DMS53 (cell line): Measurements from ENCODE around the gene MAML3.
"Not testable (repeated sequence)": the region's sequence is repeated elsewhere in the genome, so short reads cannot be mapped to it uniquely, and the experiment has no call there.

Experiments used
- DNase-seq: peaks from one replicate; lab custom pipeline; 2025; lab: John Stamatoyannopoulos, UW

Gene MAML3

DNA sequence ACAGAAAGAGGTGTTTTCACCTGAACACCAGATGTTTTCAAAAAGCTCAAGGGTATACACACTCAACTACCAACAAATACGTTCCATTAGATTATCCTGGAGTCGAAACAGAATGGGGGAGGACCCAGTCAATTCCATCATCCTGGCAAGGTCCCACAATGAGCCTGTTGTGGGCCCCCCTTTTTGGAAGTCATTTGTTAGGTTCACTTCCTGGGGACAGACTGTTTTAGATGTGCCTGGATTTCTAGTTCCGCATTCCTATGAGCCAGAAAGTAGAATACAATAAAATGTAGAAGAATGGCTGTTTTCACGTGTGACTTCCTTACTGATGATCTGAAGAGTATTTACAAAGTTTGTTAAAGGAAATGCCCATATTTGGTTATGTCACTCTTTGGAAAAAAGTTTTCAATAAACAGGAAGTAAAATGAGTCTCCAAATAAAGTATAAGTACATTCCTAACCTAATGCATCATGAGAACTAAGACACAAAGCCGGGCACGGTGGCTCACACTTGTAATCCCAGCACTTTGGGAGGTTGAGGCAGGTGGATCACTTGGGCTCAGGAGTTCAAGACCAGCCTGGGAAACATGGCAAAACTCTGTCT is 192.5 kb downstream of the MAML3 start:
- no peak for DNase-seq

DNA sequence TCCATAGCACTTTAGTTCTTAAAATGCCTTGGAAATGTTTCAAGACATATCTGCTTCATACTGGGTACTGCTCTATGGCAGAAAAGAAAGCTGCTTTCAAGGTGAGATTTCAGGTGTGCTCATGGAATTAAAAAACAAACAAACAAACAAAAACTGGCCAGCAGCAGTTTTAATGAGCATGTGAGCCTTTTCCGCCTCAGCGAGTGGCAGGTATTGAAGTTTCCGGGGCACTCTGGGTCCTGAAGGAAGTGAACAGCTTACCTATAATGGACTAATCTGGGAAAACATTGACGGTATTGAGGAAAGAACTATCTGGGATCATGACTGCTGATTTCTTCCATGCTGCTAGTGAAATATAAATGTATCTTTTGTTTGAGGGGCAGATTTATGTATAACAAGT is 194.6 kb downstream of the MAML3 start:
- DNase-seq: no peak

DNA sequence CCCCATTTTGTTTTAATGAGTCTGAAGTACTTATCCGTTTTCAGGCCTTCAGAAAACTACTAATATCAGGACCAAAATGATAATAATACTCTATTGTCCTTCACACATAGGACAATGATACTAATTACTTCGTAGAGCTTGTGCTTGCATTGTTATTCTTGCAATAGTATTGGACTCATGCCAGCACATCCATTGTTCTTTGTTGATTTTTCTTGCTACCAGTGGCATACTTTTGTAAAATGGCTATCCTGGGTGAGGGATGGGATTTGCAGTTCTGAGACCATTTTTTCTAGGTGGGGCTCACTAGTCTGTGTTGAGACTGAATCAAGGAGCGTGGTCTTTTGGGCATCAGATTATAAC is 195.3 kb downstream of the MAML3 start:
- peak; percentile 2 for DNase-seq

DNA sequence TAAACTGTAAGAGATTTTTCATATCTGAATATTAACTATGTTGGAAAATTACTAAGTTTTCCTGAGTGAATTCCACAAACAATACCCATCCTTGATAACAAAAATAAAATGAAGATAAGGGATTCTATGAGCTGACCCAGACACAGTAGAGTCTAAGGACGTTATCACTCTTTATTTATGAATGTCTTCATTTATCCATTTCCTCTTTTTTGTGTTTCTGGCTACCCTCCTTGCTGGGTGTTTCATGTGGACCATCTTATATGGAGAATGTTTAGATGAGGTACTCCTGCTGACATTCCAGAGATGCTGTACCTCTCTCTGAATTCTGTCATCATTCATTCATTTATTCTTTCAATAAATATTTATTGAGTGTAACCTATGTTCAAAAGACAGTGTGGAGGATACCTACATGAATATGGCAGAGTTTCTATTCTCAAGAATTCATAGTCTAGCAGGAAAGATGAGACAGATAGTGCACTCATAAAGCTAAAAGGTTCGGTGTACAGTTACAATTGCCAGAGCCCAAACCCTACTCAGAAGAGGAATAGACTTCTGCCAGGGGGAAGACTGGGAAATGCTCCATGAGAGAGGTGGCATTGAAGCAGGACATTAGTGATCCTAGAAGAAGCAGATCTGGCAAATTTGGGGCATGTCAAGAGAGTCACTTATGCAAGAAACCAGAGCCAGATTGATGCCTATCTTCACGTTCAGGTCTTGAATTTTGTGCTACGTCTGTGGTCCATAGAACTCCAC is 195.8 kb downstream of the MAML3 start:
- DNase-seq: no peak

DNA sequence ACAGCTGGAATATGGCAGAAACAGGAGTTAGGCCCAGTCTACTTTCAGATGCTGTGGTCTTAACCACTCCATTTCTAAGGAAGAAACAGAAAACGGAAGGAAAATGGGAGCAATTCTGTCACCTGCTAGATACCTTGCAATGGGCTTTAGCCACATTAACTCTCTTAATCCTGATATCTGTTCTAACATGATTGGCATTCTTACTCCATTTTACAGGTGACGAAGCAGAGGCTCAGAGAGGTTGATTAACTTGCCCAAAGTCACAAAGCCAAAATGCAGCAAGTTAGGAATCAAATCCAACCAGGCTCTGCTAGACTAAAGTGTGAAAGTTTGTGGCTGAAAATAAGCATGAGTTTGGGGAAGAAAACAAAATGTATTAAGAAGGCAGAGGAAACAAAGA is 196.9 kb downstream of the MAML3 start:
- DNase-seq: no peak

DNA sequence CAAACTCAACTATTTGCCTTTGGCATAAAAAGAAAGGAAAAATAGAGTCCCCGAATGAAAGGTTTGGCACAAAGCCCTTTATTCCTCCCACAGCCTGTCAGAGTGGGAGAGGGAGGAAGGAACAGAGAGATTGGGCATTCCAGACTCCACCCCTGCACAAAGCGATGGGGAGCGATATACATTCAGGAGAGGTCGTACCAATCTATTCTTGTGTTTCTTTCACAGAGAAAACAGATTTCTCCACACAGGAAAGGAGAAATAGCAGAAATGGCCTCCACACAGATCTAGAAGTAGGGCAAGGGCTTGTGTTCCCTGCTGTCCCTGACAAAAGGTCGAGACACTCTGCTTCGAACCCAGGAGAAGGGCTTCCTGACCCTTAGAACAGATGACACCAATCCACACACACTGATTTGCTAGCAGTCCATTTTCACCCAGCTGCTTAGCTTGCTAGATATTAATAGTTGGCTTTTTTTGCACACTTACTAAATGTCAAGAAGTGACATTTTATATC is 197.4 kb downstream of the MAML3 start:
- DNase-seq: no peak

DNA sequence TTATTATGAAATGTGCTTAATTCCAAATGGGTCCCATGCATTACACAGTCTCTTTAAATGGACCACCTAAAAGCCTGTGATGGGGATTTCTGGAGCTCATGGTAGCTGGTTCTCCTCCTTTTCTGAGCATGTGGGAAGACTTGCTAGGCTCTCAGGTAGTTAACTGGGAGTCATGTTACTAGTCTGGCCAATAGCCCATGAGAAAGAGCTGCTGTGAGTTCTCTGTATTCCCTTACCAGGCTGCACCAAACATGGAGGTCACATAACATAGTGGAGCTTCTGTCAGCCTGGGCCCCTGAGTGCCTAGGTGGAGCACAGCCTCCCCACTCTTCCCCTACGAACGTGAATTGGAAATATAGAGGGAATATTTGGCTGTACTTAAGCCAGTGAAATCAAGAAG is 198.4 kb downstream of the MAML3 start:
- no peak for DNase-seq

DNA sequence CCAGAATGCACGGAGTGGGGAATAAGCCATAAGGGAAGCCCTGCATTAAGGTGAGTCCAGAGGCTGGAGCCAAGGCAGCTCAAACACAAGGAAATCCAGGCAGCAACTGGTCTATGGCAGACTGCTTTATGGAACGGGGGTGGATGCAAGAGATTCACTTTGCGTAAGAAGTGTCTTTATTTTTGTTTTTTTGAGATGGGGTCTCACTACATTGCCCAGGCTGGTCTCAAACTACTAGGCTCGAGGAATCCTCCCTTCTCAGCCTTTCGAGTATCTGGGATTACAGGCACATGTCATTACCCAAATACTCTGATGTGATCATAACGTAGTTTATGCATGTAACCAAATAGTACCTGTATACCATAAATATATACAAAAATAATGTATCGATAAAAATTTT is 199.5 kb downstream of the MAML3 start:
- no peak for DNase-seq

DNA sequence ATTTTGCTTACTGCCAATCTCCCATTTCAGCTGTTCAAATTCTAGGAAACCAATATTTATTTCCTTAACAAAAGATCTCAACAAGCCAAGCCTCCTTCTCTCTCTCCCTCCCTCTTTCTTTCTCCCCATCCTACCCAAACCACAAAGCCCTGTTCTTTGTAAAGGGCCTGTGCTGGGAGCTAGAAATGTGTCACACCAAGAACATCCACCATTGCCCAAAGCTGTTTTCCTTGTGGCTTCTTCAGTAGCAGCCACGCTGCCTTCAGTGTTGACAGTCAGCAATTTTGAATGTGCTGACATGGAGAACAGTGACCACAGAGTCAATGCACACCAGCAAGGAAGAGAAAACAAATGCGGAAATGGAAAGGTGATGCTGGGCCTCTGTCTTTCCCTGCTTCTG is 203.0 kb downstream of the MAML3 start:
- no peak for DNase-seq

DNA sequence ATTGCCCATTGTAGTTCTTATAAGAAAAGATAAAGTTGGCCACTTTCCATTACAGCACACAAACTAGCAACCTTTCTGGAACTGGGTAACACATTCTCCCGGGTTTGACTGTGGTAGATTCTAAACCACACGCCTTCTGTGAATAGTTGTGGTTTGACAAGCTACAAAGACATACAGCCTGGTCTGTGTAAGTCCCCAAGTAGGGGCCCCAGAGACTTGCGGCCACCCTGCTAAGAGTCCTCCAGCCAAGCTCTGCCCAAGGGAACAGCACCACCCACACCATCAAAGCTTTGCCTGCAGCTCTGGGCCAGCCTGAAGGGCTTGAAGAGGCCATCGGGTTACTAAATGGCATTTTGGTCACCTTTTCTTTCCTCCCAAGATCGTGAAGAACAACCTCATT is 203.4 kb downstream of the MAML3 start:
- DNase-seq: no peak

DNA sequence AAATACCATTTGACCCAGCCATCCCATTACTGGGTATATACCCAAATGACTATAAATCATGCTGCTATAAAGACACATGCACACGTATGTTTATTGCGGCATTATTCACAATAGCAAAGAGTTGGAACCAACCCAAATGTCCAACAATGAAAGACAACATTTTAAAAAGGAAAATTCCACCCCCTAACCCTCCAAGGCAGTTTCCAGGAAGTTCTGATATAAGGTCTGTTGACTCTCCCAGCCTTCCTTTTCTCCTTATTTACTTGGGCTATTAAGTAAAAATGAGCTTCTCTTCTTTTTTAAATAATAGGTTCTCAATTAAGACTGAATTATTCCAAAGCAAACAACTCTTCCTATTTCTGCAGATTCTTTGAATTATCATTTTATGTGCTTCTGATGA is 209.1 kb downstream of the MAML3 start:
- DNase-seq: not testable (repeated sequence)

DNA sequence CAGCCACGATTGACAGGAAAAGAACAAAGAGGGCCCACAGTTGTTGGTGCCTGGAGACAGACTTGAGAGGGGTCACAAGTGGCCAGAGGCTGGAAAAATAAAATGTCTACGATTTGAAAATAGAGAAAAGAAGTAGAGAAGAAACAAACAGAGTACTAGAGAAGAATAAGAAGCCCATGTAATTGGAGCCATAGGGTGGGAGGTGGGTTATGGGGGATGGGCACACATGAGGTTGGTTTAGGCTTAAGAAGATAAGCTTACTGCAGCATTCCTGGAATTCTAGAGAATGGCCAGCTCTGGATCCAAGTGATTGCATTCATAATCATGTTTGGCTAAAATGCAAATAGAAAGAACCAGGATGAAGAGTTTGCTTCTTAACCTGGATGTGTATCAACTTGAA is 210.7 kb downstream of the MAML3 start:
- no peak for DNase-seq

DNA sequence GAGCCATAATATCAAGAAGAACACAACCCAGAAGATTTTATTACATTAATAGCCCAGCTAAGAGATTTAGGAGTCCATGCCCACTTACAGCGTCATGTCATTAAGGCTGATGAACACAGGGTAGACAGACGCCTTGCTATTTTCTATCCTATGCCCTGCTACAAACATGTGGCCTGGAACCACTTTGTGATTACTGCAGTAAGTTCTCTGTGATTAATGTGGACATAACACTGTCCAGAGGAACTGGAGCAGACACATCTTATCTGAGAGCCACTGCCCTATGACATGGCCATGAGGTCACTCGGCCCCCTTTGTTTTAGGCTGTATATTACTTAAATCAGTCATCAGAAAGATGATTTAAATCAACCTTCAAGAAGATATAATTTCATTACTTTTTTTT is 211.7 kb downstream of the MAML3 start:
- DNase-seq: no peak

DNA sequence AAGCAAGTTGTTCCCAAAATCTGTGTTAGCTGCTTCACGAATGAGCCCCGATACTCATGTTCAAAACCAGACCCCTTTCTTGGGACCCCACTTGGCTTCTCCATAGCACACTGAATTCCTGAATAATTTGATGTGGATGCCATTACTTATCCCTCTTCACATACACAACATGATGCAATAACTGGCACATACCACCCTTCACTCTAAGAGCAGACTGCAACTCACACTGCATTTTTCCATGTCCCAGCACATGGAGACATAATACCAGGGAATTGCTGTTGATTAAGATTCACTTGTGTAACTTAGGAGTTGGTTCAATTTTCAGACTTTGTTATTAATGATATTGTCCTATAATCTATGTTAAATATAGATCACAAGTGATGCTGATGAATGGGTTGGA is 213.4 kb downstream of the MAML3 start:
- no peak for DNase-seq

DNA sequence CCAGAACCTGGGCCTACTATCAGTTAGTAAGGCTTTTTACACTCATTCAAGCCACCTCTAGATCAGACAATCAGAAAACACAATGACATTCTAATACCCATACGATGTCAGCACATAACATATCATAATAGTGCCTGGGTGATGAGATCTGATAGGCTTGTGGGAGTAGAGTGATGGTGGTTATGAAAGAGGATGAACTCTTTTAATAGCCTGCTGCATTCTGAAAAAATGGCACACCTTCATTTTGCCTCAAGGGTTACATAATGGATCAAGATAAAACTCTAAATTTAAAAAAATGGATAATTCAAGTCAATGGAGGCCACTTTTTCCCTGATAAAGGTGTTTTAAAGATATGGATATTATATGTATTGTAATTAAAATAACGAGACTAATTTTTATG is 215.6 kb downstream of the MAML3 start:
- DNase-seq: no peak

DNA sequence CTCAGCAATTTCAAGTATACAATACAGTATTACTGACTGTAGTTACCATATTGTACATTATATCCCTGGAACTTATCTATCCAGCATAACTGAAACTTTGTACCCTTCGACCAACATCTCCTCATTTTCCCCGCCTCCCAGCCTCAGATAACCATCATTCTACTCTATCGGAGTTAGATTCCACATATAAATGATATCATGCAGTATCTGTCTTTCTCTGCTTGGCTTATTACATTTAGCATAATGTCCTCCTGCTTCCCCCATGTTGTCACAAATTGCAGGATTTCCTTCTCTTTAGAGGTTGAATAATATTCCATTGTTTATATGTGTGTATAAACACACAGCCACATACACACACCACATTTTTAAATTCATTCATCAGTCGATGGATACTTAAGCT is 218.1 kb downstream of the MAML3 start:
- no peak for DNase-seq

DNA sequence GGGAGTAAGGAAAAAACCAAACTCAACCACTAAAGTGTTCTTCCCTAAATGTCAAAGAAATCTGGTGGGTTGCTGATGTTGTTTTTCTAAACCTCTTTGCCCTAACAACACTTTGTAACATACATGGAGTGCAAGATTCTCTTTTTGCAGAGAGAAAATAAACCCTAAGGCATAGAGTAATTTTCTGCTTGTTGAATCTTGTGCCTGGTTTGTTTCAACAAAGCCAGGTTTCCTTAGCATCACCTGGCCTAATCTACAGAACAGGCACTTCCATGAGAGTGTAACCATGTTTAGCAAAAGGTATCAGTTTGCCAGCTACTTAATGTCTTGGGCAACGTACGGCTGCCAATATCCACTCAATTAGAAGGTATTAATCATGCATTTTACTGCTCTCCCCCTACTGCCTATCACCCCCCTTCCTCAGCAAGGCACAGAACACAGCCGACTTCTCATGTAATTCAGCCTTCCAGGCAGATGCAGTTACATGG is 219.2 kb downstream of the MAML3 start:
- DNase-seq: no peak

DNA sequence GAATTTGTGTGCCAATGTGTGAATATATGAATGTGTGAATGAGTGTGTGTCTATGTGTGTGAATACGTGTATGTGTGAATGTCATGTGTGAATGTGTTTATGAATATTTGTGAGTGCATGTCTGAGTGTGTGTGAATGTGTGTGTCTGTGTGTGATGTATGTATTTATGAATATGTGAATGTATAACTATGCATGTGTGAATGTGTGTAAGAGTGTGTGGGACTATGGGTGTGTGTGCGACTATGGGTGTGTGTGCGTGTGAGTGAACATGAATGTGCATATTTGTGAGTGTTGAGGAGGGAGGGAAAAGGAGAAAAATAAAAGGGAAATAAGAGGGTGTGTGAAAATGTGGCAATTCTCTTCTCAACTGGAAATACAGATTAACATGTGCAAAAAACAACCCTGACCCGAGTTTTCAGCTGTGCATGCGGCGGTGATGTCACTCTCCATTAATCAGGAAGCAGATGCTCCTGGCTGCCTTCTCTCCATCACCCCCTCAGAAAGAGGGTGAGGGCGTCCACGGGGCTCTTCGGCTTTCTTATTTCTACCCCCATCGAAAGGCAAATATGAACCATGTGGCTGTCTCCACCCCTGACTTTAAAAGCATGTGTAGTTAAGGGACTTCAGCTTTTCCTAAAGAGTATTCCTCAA is 219.8 kb downstream of the MAML3 start:
- DNase-seq: peak; percentile 30

DNA sequence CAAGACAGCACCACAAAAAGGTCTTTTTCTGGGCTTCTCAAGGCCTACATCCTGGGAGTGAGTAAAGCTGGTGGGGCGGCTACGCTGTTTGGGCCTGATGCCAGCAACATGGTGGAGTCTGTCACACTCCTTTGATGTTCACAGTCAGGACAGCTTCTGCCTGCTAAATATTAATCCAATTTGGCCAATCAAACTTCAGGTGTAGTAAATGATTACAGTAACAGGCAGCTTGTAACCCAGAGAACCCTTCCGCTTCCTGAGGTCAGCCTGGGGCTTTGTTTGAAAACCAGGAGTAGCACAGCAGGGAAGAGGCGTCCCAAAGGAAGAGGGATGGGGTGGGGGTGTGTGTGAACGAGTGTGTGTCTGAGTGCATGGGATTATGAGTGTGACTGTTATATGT is 220.4 kb downstream of the MAML3 start:
- peak; percentile 30 for DNase-seq

DNA sequence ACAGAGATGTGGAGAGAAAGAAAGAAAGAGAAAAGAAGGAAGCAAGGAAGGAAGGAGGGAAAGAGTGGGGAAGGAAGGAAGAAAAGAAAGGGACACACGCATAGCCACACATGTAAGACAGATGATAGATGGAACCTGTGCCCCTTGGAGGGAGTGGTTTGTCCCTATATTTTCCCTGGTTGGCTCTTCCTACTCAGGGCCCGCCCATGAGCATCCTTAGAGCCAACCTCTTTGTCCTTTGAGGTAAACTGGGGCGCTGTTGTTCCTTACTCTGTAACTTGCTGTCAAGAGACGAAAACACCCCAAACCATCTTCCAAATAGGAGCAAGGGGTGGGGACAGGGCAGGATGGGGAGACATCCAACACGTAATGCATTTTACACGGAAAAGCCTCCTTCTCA is 220.9 kb downstream of the MAML3 start:
- no peak for DNase-seq

DNA sequence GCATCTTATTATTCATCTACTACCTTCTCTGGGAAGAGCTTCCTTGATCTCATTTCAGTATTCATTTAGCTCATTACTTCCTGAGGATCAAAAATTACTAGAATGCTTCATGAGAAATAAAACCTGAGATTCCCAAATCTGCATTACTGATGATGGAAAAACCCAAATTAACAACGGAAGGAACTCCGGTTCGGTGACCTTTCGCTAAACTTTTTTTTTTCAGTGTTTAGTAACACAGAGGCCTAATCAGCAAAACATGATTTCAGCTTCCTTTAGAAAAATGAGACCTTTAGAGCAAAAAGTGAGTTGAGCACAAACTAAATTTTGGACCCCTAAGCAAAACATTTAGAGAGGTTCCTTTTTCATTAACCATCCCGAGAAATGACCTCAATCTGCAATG is 229.2 kb downstream of the MAML3 start:
- DNase-seq: no peak

DNA sequence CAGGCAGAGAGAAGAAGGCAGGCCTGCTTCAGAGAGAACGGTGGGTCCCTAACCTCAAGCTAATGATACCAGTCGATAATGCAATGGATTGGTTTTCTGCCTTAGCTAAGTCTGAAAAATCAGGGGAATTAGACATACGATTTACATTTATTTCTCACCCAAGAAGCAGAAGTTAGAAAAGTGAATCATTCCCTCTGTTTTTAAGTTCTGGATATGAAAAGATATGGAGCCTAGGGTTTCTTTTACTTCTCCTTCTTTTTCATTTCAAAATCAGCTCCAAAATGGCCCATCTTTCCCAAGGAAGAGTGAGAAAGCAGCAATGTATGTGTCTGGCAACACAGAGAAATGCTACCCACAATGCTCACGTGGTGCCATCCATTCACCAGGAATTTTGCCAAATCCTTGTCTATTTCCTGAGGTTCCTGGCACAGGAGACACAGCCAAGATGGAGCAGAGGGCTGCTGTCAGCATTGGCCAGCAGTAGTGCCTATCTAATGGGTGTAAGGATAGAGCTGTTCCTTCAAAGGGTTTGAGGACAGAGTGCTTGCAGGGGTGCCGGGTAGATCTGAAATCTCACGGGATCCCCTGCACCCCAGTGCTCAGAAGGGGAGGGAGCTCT is 231.5 kb downstream of the MAML3 start:
- DNase-seq: peak; percentile 16
